ENCODE data around the gene IL17REL.

IL17REL gene

DNA sequence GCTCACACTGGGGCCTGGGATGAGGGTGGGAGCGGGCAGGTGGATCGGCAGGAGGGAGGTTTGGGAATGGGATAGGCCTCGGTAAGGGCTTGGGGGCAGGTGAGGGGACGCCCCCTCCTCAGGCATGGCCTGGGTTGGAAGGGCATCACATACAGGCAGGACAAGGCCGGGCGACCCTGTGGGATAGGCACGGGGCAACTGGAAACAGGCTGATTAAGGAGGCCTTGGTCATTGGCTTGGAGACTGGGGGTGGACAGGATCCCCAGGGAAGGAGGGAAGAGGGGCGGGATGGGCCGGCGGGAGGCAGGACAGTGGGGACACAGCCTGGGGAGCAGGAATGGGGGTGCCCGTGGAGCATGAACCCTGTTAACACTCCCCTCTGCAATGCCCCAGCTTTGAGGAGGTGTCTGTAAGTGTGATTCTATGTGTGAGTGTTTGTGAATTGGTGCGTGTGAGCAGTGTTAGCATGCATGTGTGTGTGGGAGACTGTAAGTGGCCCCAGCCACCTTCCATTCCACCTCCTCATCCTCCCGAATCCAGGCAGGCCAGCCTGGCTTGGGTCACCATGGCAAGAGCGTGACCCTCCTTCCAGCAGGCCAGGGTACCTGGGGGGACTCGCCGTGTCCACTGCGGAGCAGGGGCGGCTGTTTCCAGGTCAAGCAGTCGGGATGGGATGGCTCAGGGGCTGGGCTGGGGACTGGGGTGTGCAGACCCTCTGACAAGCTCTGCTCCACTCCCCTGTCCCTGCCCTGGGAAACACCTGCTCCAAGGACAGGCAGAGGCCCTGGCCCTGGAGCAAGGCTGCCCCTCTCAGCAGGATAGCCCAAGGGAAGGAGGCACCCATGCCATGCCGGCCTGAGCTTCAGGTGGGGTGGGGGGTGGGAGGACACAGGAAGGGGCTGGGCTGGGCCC, 55.4 kb downstream of the IL17REL start:
- no peak for DNase-seq (ENCODE audit: low read depth, low spot score)

DNA sequence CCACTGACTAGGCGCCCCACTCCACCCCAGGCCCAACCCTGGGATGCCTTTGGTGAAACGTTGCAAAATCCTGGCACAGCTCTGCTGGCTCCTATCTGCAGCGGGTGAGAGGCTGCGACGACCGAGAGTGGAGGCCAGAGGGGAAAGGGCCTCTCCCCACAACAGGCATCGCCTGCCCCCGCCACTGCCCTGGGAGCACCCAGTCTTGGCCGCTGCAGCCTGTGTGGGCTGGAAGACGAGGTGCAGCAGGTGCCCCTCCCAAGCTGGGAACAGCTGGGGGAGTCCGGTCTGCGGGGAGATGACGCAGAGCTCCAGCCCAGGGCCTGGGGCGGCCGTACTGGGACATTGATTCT, 56.2 kb downstream of the IL17REL start:
- DNase-seq (ENCODE audit: low read depth, low spot score), result no peak

DNA sequence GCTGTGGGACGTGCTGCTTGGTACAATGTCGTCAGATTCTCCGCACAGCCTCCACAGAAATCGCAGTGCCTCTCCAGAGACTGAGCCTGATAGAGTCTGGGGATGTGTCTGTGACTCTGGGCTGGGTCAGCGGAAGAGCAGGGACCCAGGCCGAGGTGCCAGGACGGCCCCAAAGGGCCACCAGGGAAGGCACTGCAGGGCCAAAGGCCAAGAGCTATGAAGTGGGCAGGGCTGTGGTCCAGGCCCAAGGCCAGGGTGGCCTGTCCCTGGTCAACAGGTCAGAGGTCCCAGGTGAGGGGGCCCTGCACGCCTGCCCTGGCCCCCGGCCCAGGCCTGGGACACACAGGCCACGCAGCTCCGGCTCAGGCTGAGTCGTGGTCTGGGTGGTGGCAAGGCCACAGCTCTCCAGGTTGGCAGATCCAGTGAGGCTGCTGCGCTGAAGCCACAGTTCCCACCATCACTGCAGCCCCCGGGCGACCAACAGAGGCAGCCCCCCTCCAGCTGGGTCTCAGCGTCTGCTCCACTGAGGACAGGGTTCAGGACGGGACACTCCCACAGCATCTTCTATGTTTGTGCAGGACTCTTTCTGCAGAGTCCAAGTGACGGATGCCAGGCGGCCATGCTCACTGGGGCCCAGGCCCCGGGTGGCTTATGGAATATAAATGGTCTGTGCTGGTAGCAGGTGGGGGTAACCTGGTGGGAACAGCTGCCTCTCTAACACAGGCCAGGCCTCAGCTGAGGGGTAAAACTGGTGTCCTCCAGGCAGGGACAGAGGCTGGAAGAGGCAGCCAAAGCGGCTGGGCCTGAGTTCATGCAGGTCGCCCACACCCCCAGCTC, 56.8 kb downstream of the IL17REL start:
- DNase-seq (ENCODE audit: low read depth, low spot score), result no peak

DNA sequence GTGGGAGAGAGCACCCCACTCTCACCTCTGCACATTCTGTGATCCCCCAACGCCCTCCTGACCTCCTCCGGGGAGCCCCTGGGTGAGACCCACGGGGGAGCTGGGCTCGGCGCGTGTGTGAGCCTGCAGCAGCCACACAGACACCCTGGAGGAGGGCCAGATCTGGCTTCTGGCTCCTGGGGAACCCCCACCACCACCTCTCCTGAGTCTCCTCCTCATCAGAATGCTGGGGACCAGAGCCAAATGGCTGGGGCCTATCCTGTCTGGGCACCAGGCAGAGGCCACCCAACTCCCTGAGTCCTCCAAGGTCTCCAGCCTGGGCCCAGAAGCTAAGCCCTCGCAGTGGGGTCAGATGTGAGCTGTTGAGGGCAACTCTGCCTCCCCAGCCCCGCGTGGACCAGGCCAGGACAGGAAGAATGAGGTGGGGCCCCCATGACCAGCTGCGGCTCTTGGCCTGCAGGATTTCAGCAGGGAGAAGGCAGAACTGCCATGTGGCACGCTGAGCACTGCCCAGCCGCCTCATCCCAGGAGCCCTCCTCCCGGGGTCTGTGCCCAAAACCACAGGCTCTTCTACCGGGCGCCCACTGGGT, 57.5 kb downstream of the IL17REL start:
- no peak for DNase-seq (ENCODE audit: low read depth, low spot score)

DNA sequence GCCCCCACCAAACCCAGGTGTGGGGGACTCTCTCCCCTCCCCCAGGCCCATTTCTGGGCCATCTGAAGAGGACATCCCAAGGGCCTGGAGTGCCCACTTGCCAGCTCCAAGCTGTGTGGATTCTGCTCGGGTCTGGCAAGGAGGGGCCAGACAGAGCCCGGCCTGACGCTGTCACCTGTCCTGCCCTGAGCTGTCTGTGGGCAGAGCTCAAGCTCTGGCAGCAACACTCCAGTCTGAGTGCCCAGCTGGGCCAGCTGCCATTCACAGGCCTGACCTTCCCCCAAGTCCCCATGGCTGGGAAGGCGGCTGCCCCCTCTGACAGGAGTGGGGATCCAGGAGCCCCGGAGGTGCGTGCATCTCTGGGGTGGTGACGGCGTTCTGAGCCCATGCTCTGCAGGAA, 58.2 kb downstream of the IL17REL start:
- no peak for DNase-seq (ENCODE audit: low read depth, low spot score)

DNA sequence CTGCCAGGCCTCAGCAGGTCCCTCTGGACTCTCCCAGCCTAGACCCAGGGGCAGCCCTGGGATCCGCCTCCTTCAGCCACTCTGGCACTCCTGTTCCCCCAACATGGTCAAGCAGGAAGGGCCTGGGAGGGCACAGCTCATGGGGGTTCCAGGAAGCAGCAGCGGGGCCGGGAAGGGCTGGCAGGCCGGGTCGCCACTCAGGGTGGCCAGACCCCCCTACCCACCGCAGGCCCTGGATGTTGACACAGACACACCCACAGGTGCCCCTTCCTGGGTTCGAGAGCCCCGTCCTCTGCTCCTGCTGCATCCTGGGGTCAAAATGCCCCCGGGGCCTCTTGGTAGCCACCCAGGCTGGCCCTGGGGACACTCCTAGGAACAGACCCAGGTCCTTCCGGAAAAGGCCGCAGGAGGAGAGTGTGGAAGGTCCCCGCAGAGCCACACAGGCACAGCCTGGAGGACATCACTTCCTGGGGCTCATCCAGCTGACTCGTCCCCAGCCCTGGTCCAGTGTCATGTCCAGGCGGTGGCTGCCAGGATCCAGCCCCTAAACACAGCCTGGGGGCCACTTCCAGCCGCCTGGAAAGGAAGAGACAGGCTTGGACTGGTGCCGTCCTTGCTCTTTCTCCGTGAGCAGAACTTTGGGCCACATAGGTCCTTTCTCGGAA, 58.8 kb downstream of the IL17REL start:
- no peak for DNase-seq (ENCODE audit: low read depth, low spot score)

DNA sequence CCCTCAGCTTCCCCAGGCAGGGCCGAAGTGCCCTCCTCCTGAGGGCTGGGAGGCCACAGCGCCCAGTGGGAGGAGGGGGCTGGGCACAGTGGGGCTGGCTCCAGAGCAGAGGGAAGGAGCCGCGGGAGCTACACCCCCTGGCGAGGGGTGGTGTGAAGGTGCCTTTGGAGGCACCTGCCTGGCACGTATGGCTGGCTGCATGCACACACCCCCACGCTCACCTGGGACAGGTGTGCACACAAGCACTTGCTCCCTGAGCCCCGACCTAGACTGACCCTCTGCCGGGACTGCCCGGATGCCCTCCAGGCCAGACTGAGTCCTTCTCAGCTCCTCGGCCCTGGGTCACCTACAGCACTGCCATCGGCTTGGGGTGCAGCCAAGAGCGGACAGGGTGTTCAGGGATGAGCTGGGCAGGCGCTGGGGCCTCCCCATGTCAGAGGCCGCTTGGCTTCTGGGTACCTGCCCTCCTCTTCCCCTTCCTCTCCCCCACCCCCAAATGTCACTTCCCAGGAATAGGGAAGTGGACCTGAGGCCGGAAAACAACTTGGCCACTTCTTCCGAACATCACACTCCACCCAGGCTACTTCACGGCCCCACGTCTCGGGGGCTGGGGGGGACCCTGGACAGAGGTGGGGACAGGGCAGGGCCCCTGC, 59.4 kb downstream of the IL17REL start:
- DNase-seq (ENCODE audit: low read depth, low spot score), result no peak

DNA sequence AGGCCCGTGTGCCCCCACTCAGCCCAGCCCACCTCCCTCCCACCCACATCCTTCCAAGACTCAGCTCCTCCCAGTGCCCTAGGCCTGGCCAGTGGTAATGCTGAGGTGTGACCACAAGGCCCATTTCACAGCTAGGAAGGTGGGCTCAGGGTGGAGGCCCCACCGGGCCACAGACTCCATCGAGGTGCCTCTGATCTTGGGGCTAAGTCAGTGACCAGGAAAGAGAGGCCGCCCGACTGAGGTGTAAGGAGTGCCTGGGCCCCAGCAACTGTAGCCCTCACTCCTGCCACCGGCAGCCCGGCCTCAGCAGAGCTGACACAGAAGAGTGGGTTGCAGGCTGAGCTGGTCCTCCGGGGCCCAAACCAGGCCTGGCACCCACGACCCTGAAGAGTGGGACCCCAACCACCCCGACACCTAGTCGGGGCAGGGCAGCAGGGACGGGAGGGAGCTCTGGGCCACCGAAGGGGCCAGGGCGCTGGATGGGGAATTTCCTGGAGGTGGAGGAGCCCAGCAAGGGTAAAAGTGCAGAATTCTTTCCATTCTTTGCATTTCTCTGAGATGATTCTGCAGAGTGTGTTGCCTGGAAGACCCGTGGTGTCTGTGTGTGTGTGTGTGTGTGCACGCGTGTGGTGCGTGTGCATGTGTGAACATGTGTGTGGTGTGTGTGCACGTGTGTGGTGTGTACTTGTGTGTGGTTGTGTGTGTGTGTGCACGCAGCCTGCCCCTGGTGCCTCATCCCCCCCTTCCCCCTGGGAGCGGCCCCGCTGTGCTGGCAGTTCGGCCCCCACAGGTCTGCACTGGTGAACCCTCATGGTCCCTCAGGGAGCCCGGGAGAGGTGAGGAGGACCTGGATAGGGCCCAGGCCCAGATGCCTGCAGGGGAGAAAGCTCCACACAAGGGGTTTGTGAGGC, 60.3 kb downstream of the IL17REL start:
- DNase-seq (ENCODE audit: low read depth, low spot score), result no peak

DNA sequence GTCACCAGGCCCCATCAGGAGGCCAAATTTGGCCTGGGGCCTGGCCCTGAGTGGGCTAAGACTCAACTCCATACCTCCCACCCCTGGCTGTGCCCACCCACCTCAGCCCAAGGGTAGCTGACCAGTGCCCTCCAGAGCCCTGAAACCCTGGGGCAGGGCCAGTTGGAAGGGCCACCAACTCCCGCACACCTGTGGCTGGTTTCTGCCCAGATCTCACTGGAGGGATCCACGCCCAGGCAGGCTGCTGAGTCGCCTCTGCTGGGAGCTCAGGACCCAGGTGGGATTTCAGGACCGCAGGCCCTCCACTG, 60.9 kb downstream of the IL17REL start:
- DNase-seq (ENCODE audit: low read depth, low spot score), result no peak

DNA sequence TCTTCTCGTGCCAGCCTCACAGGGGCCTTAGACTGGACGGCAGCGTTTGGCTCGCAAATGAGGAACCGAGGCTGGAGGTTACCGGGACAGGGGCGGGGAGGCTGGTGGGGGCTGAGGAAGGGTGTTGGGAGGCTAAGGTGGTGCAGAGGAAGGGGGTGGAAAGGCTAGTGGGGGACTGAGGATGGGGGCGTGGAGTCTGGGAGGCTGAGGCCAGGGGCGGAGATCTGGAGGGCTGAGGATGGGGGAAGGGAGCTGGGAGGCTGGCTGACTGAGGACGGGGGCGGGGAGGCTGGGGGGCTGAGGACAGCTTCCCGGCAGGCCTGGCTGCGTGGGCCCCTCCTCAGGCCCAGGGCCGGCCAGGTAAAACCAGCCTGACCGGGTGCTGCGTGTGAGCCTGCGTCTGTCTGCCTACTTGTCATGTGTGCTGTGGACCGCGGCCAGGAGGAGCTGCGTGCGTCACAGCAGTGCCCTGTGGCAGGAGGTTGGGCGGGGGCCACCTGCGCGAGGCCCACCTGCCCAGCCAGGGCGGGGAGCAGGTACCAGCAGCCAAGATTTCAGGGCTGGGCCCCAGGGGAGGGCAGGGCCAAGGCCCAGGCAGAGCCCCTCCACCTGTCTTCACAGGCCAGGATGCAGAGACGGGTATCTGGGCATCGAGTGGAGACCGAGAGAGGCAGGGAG, 61.4 kb downstream of the IL17REL start:
- no peak for DNase-seq (ENCODE audit: low read depth, low spot score)

DNA sequence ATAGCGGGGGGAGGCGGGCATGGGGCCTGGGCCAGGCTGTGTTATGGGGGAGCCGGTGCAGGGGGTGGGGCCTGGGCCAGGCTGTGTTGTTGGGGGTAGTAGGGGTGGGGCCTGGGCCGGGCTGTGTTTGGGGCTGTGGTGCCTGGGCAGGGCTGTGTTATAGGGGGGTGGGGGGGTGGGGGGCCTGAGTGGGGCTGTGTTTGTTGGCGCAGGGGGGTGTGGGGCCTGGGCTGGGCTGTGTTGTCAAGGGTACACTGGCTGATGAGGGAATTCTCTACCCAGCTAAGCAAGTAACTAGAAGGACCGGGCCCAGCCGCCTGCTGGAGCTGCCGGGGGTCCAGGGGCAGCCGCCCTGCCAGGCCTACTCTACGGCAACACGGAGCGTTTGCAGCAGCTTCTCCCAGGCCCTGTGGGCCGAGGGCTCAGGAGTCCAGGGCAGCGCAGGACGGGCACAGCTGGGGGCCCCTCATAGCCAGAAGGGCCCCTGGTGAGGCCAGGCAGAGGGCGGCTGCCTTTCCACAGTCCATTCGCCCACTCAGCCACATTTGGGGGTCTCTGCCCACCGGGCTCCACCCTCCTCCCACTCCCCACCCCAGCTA, 62.1 kb downstream of the IL17REL start:
- no peak for DNase-seq (ENCODE audit: low read depth, low spot score)

DNA sequence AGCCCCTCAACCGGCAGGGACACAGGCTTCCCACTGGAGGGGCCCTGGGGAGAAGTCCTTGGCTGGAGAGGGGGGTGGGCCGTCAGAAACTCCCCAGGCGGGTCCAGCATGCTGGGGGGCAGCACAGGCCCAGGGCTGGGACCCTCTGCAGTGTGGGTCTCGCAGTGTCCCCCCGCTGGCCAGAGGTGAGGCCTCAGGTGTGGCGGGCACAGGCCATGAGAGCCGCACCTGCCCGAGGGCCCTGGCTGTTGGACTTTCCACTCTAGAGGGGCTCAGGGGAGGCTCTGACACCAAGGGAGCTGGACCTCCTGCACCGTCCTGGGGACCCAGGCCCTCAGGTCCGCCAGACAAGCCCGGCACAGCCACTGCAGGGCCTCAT, 62.7 kb downstream of the IL17REL start:
- DNase-seq (ENCODE audit: low read depth, low spot score), result no peak

DNA sequence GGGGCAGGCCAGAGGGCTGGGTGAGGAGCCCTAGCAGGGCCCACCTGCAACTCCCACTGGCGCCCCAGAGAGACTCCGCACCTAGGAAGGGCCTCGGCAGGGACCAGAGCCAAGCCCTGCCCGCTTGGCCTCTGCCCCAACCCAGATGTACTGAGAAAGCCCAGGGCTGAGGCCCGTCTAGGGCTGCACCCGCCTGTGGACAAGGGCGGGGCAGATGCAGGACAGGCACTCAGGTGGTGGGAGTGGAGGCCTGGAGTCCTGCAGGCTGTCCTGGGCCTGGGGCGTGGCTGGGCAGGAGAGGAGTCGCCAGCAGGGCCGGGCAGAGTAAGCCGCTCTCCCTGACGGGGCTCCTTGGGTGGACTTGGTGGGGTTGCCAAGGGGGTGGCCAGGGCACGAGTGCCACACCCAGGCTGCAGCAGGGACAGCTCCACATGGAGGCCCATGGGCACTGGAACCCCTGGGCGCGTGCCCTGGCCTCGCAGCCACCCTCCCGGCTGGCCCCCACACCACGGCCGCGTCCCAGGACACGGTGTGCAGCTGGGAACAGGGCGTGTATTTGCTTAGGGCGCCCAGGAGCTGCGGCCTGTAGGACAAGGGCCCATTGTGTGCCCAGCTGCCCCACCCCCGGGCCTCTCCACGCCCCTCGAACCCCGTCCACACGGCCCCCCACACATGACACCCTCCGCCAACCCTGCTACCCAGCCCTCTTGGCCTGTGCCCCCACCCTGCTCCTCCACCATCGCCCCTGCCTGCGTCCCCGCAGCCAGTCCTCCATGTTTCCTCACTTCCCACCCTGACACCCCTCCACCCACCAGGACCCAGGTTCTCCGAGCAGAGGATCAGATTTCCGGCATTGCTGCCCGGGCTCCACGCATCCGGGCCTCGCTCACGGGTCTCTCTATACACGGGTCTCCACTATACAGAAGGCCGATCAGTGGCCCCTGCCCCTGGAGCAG, 63.3 kb downstream of the IL17REL start:
- DNase-seq (ENCODE audit: low read depth, low spot score), result no peak

DNA sequence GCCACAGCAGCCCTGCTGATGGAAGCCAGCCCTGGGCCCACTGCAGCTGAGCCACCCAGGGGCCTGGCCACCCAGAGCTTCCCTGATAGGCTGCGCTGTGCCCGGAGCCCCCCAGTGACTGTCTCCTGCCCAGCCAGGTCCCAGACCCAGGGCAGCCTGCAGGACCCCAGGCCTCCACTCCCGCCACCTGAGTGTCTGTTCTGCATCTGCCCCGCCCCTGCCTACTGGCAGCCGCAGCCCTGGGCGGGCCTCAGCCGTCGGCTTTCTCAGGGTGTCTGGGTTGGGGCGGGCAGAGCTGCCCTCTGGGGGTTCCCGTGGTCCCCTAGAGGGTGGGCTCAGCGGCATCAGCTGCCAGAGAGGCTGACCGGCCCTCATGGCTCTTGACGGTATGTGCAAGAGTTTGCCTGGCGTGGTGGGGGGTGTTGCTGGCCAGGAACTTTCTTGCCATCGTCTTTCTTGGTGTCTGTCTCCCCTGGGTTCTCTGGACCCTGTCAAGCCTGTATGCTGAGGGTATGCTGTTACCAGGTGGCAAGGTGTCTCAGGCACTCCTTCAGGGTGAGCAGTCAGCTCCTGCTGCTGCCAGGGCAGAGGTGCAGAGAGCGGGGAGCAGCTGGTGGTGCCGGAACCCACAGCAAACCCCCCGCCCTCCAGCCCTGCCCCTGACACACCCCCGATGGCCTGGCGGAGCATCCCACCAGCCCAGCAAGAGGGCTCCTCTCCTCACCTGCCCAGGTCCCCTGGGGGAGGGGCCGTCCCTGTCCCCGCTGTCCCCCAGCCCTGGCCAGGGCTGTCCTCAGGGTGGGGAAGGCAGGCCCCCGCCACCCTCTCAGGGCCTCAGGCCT, 64.2 kb downstream of the IL17REL start:
- no peak for DNase-seq (ENCODE audit: low read depth, low spot score)

DNA sequence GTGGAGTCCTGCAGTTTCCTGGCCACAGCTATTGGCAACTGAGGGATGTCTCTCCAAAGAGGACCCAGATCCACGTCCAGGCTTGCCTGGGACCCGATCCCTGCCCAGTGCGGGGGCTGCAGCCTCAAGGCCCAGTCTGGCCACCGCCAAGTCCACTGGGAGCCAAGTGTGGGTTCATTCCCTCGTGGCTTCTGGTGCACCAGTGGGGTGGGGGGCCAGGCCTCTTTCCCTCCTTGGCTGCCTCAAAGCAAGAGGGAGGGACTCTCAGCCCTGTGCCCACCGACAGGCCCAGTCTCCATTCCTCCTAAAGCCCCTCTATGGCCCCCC, 65.3 kb downstream of the IL17REL start:
- DNase-seq (ENCODE audit: low read depth, low spot score), result no peak

DNA sequence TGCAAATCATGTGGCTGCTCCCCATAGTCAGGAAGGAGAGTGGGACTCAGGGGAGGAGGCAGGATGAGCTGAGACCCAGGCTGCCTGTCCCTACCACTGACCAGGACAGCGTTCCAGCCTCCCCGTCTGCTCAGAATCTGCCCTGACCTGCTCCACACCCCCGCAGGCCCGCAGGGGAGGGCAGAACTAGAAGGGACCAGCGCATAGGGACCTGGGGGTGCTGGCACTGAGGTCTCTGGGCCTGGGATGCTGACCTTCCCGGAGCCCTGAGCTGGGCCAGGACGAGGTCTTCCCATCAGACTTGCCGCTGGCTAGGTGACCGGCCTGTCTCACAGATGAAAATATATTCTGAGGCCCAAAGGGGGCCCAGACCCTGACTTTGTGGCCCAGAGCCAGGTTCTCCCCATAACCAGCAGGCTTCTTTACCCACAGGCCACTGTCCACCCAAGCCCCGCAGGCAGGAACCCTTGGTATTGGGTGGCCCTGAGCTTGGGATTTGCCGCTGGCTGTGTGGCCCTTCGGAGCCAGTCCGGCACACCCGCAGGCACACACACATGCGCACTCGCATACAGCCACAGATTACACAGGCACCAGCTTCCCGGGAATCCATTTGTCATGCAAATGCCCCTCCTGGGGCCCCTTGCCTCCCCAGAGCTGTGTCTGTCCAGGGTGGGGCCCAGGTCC, 65.8 kb downstream of the IL17REL start:
- no peak for DNase-seq (ENCODE audit: low read depth, low spot score)
